SK-N-SH (cell line): ENCODE measurements around the gene VN1R5. TPM values are rescaled to one million over a fixed set of nuclear protein-coding genes. Genes with fewer than 3 reads are reported as not detected.

Source experiments
- CTCF ChIA-PET: fragments of 300-600, 350-600 bp; formaldehyde crosslinking; extraction: SDS; loops from one replicate; lab custom pipeline; 2021; lab: Yijun Ruan, JAX
- POLR2A ChIA-PET: fragments of 350-600 bp; sonication (Branson Sonifier 250); formaldehyde crosslinking; extraction: SDS; loops from one replicate; lab custom pipeline; 2020; ENCODE audit warnings: antibody characterized with exemption, inconsistent platforms; lab: Yijun Ruan, JAX
- DNase-seq: peaks from one replicate; pipeline ENCODE4 v3.0.0; 2012
- H2AFZ ChIP-seq: fragments of 200-600 bp; sonication (generic); 2 replicates; pipeline ENCODE4 v1.8.1; 2016; ENCODE audit warnings: antibody characterized with exemption, mild to moderate bottlenecking, low read depth
- H3F3A ChIP-seq: fragments of 200-600 bp; sonication (generic); replicated peaks from 2 replicates; pipeline ENCODE3; 2016; ENCODE audit warnings: antibody characterized with exemption, mild to moderate bottlenecking; ENCODE audit not compliant: insufficient read depth
- H3K27ac ChIP-seq, 2 experiments: fragments of 200-500 bp in 1 of 2; fragments of 200-600 bp in 1 of 2; sonication (Bioruptor generic) in 1 of 2; sonication (generic), shearing (Covaris generic) in 1 of 2; 2 replicates each; pipeline versions ENCODE4 v1.5.1 to v1.6.1; 2014 to 2016; ENCODE audit warnings: low read depth in 2 of 2, inconsistent platforms in 1 of 2, low read length in 1 of 2, mild to moderate bottlenecking in 1 of 2, mixed read lengths in 1 of 2
- H3K27me3 ChIP-seq: fragments of 200-600 bp; sonication (generic), shearing (Covaris generic); 2 replicates; pipeline ENCODE4 v1.6.1; 2016; ENCODE audit warnings: mixed run types; ENCODE audit not compliant: insufficient read depth
- H3K36me3 ChIP-seq, 2 experiments: fragments of 200-500 bp in 1 of 2; fragments of 200-600 bp in 1 of 2; sonication (Bioruptor generic) in 1 of 2; sonication (generic) in 1 of 2; replicated peaks in 1 of 2; 2 replicates each; pipeline versions ENCODE3 to v1.5.1; 2014 to 2016; ENCODE audit warnings: low read length in 1 of 2, mild to moderate bottlenecking in 1 of 2; ENCODE audit not compliant: insufficient read depth in 2 of 2, control insufficient read depth in 1 of 2
- H3K4me1 ChIP-seq, 2 experiments: fragments of 200-500 bp in 1 of 2; fragments of 200-600 bp in 1 of 2; sonication (Bioruptor generic) in 1 of 2; sonication (generic), shearing (Covaris generic) in 1 of 2; 2 replicates each; pipeline versions ENCODE4 v1.5.1 to v1.6.1; 2014 to 2016; ENCODE audit warnings: low read depth in 1 of 2, low read length in 1 of 2, mixed run types in 1 of 2; ENCODE audit not compliant: insufficient read depth in 2 of 2, control insufficient read depth in 1 of 2
- H3K4me2 ChIP-seq: fragments of 200-600 bp; sonication (generic), shearing (Covaris generic); 2 replicates; pipeline ENCODE4 v1.6.1; 2017; ENCODE audit warnings: mixed run types
- H3K4me3 ChIP-seq, 2 experiments: fragments of 200-500 bp in 1 of 2; fragments of 200-600 bp in 1 of 2; sonication (Bioruptor generic) in 1 of 2; sonication (generic), shearing (Covaris generic) in 1 of 2; 2 replicates each; pipeline versions ENCODE4 v1.5.1 to v1.8.1; 2014 to 2016; ENCODE audit warnings: low read depth in 2 of 2, inconsistent platforms in 1 of 2, low read length in 1 of 2, mild to moderate bottlenecking in 1 of 2, mixed read lengths in 1 of 2, moderate library complexity in 1 of 2
- H3K79me2 ChIP-seq: fragments of 200-600 bp; sonication (generic); 2 replicates; pipeline ENCODE4 v1.8.1; 2017; ENCODE audit warnings: mild to moderate bottlenecking; ENCODE audit not compliant: insufficient read depth
- H3K9ac ChIP-seq: fragments of 200-600 bp; sonication (generic); 2 replicates; pipeline ENCODE4 v1.6.1; 2017; ENCODE audit warnings: mixed run types
- H3K9me2 ChIP-seq: fragments of 200-600 bp; sonication (generic); 2 replicates; pipeline ENCODE4 v1.6.1; 2017; ENCODE audit warnings: mixed run types
- H3K9me3 ChIP-seq: fragments of 200-600 bp; sonication (generic); 2 replicates; pipeline ENCODE4 v1.6.1; 2017; ENCODE audit warnings: mixed run types, mild to moderate bottlenecking, moderate library complexity
- H4K20me1 ChIP-seq: fragments of 200-600 bp; sonication (generic); 2 replicates; pipeline ENCODE4 v1.6.1; 2017; ENCODE audit warnings: mild to moderate bottlenecking, mixed run types; ENCODE audit not compliant: insufficient read depth
- CHD2 ChIP-seq: fragments of 150-350 bp; IDR thresholded peaks from 2 replicates; pipeline ENCODE4 v1.6.1; 2018; ENCODE audit warnings: low read length; ENCODE audit not compliant: partially characterized antibody
- ELF1 ChIP-seq: IDR thresholded peaks from 2 replicates; pipeline ENCODE4 v1.4.0; 2012
- EZH2phosphoT487 ChIP-seq: fragments of 200-600 bp; sonication (generic); IDR thresholded peaks from 2 replicates; pipeline ENCODE4 v1.6.1; 2017; ENCODE audit warnings: low read depth, mixed run types, mild to moderate bottlenecking, antibody characterized with exemption, moderate library complexity, borderline replicate concordance
- FOSL2 ChIP-seq: IDR thresholded peaks from 2 replicates; pipeline ENCODE4 v1.4.0; 2012; ENCODE audit warnings: low read depth, mild to moderate bottlenecking, moderate library complexity, borderline replicate concordance
- FOXJ3 ChIP-seq: sonication (generic); formaldehyde crosslinking; IDR thresholded peaks from 2 replicates; pipeline ENCODE4 v1.5.1; 2020; ENCODE audit warnings: mild to moderate bottlenecking, missing genetic modification reagents
- GATA2 ChIP-seq: sonication (generic); formaldehyde crosslinking; IDR thresholded peaks from 2 replicates; pipeline ENCODE4 v1.5.0; 2020; ENCODE audit warnings: mild to moderate bottlenecking, missing genetic modification reagents
- JUND ChIP-seq: IDR thresholded peaks from 2 replicates; pipeline ENCODE4 v1.4.0; 2012
- MEF2A ChIP-seq: IDR thresholded peaks from 2 replicates; pipeline ENCODE4 v1.4.0; 2012; ENCODE audit warnings: low read depth, borderline replicate concordance
- NFIC ChIP-seq: IDR thresholded peaks from 2 replicates; pipeline ENCODE4 v1.4.0; 2012; ENCODE audit warnings: borderline replicate concordance
- NRF1 ChIP-seq: IDR thresholded peaks from 2 replicates; pipeline ENCODE4 v1.6.1; 2012; ENCODE audit warnings: low read depth, mild to moderate bottlenecking, low read length
- RAD21 ChIP-seq: IDR thresholded peaks from 2 replicates; pipeline ENCODE4 v1.6.1; 2012; ENCODE audit warnings: mild to moderate bottlenecking, low read length
- RXRA ChIP-seq: IDR thresholded peaks from 2 replicates; pipeline ENCODE4 v1.4.0; 2012; ENCODE audit warnings: low read depth, mild to moderate bottlenecking, borderline replicate concordance
- SMC3 ChIP-seq: IDR thresholded peaks from 2 replicates; pipeline ENCODE4 v1.6.1; 2012; ENCODE audit warnings: low read depth, low read length, improper control_type of control experiment
- TCF12 ChIP-seq: IDR thresholded peaks from 2 replicates; pipeline ENCODE4 v1.4.0; 2012
- TEAD4 ChIP-seq: IDR thresholded peaks from 2 replicates; pipeline ENCODE4 v1.4.0; 2012; ENCODE audit warnings: mild to moderate bottlenecking, borderline replicate concordance; ENCODE audit not compliant: insufficient read depth
- ZBTB33 ChIP-seq: IDR thresholded peaks from 2 replicates; pipeline ENCODE4 v1.4.0; 2012; ENCODE audit warnings: low read depth, borderline replicate concordance
- WGBS: methylation state at CpG from one replicate; pipeline ENCODE4 v1.1.6; 2017; ENCODE audit warnings: low lambda C conversion rate; 5-methylcytosine and 5-hydroxymethylcytosine counted together
- polyA plus RNA-seq, 3 experiments: library from polyadenylated mRNA; depleted of rRNA; stranded (reverse); fragments of >200 nt; gene quantifications; 2 replicates each; pipeline ENCODE4 v1.2.3, GENCODE V29; 2012
- TF ChIP-seq, protein P1 (sequence below): fragments of 200-600 bp; sonication (generic); IDR thresholded peaks from 2 replicates; pipeline ENCODE4 v1.6.1; 2017; ENCODE audit warnings: antibody characterized with exemption, mild to moderate bottlenecking, moderate library complexity

VN1R5 gene
- polyA plus RNA-seq, 1 of the 3 experiments (the other 2 are of a cell fraction): not detected

DNA sequence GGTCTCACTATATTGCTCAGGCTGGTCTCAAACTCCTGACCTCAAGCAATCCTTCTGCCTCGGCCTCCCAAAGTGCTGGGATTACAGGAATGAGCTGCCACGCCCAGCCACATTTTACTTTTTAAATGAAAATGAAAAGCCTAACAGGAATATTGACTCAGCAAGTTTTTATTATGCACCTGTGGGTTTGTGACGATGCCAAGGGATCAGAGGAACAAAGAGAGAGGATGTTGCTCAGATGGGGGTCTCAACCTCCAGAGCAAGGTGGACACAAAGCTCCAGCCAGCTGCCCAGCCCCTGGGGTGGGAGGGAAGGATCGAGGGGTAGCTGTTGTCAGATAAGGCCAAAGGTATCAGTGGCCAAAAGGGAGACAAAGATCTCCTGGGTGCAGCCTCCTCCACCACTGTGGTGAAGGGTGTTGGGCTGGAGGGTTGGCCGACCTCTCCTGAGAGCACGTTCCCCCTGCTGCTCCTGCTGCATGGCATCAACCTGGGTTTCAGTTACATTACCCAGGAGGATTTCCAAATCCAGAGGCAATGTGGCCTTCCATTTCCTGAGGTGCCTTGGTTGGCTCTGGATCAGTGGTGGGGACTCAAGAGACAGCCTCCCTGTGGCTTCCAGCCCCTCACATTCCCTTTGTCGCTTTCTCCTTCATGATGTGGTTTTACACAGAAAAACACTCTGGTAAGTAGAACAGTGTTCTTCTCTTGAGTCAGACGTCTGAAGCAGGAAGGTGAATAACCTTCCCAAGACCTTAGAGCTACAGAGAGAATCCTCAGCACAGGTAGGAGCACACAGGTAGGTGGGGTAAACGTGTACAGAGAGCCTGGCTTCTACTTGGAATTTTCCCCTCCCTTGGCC, 41.6 kb downstream of the VN1R5 start:
- DNase-seq: no peak
- Histone ChIP-seq H4K20me1 (no peaks in the 10 kb centered on the region), H3K27me3 (no peaks in the 10 kb centered on the region), H3K79me2 (no peaks in the 10 kb centered on the region), H2AFZ (no peak overlapping the region), H3K9me2 (no peaks in the 10 kb centered on the region), H3K9ac (no peak overlapping the region), H3K4me1 (no peaks in the 10 kb centered on the region), H3K4me3 (no peak overlapping the region), H3K27ac (no peak overlapping the region), H3K9me3 (no peaks in the 10 kb centered on the region), H3K36me3 (peaks cover 7 to 27% of the 10 kb centered on the region in 2 experiments), H3K4me2 (no peak overlapping the region), H3F3A (no peaks in the 10 kb centered on the region)
- ChIA-PET POLR2A (no interaction called here), CTCF (interaction anchor here (0.6 kb wide), 1 partner anchor 23 kb away, joined by 3 read pairs; no protein-coding TSS in a partner anchor)
- TF ChIP-seq RXRA: no peak
- no peak for TF ChIP-seq JUND
- no peak for TF ChIP-seq MEF2A
- TF ChIP-seq FOXJ3 (CRISPR knock-in tag): no peak
- TF ChIP-seq FOSL2: no peak
- TF ChIP-seq GATA2 (CRISPR knock-in tag): no peak
- TF ChIP-seq EZH2phosphoT487: no peak
- no peak for TF ChIP-seq NRF1
- no peak for TF ChIP-seq ZBTB33
- TF ChIP-seq, protein P1, sequence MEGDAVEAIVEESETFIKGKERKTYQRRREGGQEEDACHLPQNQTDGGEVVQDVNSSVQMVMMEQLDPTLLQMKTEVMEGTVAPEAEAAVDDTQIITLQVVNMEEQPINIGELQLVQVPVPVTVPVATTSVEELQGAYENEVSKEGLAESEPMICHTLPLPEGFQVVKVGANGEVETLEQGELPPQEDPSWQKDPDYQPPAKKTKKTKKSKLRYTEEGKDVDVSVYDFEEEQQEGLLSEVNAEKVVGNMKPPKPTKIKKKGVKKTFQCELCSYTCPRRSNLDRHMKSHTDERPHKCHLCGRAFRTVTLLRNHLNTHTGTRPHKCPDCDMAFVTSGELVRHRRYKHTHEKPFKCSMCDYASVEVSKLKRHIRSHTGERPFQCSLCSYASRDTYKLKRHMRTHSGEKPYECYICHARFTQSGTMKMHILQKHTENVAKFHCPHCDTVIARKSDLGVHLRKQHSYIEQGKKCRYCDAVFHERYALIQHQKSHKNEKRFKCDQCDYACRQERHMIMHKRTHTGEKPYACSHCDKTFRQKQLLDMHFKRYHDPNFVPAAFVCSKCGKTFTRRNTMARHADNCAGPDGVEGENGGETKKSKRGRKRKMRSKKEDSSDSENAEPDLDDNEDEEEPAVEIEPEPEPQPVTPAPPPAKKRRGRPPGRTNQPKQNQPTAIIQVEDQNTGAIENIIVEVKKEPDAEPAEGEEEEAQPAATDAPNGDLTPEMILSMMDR: no peak
- no peak for TF ChIP-seq ELF1
- no peak for TF ChIP-seq RAD21
- TF ChIP-seq NFIC: no peak
- no peak for TF ChIP-seq CHD2
- no peak for TF ChIP-seq TEAD4
- TF ChIP-seq TCF12: no peak
- TF ChIP-seq SMC3: no peak
- WGBS: 95% methylated on average over 9 of the region's 9 CpGs
